HUES48 (cell line): ENCODE data around the gene PIK3R3.
A peak's percentile ranks its signal among the peaks of the same experiment; 100 is the strongest.

ENCODE experiments used
- H3K27ac ChIP-seq: one replicate; pipeline ENCODE4 v1.7.0; 2013; ENCODE audit warnings: low read depth, low read length, inconsistent platforms
- H3K27me3 ChIP-seq: 2 replicates; pipeline ENCODE4 v1.6.1; 2013; ENCODE audit warnings: mild to moderate bottlenecking, low read length; ENCODE audit not compliant: control insufficient read depth, insufficient read depth
- H3K36me3 ChIP-seq: 2 replicates; pipeline ENCODE4 v1.6.1; 2013; ENCODE audit warnings: low read length; ENCODE audit not compliant: control insufficient read depth, insufficient read depth
- H3K4me1 ChIP-seq: 2 replicates; pipeline ENCODE4 v1.6.1; 2013; ENCODE audit warnings: mild to moderate bottlenecking, low read length; ENCODE audit not compliant: control insufficient read depth, insufficient read depth
- H3K4me3 ChIP-seq: 2 replicates; pipeline ENCODE4 v1.5.1; 2013; ENCODE audit warnings: mild to moderate bottlenecking, low read depth, low read length
- H3K9ac ChIP-seq: 2 replicates; pipeline ENCODE4 v1.6.1; 2013; ENCODE audit warnings: mild to moderate bottlenecking, low read depth, low read length, moderate library complexity
- H3K9me3 ChIP-seq: 2 replicates; pipeline ENCODE4 v1.6.1; 2013; ENCODE audit warnings: low read length; ENCODE audit not compliant: control insufficient read depth, insufficient read depth

The PIK3R3 gene

DNA sequence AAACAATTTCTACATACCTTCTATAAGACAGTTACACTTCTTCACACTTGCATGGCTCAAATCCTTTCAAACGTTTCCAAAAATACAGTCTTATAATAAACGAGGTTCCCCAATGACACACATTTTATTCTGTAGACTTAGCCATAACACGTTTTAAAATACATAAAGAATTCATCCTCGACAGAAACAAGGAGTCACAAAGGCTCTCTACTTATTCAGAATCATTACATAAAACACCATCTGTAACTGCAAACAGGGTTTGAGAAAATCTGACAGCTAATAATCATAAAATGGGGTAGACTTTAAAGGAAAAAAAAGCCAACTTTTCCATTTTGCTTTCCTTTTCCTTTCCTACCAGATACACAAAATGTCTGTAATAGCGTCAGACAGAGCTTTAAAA lies 1.8 kb downstream of the PIK3R3 start:
- Histone ChIP-seq H3K4me1 (peaks cover 20% of the 10 kb centered on the region), H3K27me3 (peaks cover 17% of the 10 kb centered on the region), H3K9ac (no peak overlapping the region), H3K9me3 (no peaks in the 10 kb centered on the region), H3K36me3 (no peaks in the 10 kb centered on the region), H3K4me3 (peak overlapping the region; percentile 75), H3K27ac (no peak overlapping the region)

DNA sequence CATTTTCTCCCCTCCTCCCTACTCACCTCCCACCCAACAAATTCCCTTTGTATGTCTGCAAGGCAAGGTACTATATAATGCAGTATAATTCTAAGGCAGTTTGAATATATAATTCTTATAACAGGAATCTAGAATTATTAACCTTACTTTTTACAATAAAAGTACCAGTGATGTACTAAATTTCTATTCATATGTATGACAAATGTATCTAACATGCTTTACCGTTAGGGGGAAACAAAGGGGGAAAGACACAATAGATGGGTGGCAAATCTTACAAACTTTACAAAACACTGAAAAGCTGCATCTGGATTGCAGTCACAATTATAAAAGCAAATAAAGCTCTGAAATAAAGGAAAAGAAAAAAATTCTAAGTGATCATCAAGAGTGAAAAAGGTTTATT lies 2.3 kb downstream of the PIK3R3 start:
- Histone ChIP-seq H3K4me1 (peaks cover 20% of the 10 kb centered on the region), H3K9ac (no peak overlapping the region), H3K36me3 (no peaks in the 10 kb centered on the region), H3K27me3 (peaks cover 17% of the 10 kb centered on the region), H3K27ac (no peak overlapping the region), H3K9me3 (no peaks in the 10 kb centered on the region), H3K4me3 (peak overlapping the region; percentile 75)

GRCh38 chr1:46128344-46128743 lies 4.1 kb downstream of the PIK3R3 start:
- Histone ChIP-seq H3K9me3 (no peaks in the 10 kb centered on the region), H3K4me3 (no peak overlapping the region), H3K27me3 (peaks cover 13% of the 10 kb centered on the region), H3K36me3 (no peaks in the 10 kb centered on the region), H3K27ac (no peak overlapping the region), H3K9ac (no peak overlapping the region), H3K4me1 (peaks cover 12% of the 10 kb centered on the region; the same call in 1 of the 2 replicates)

GRCh38 chr1:46118856-46119255 lies 13.6 kb downstream of the PIK3R3 start:
- Histone ChIP-seq H3K27me3 (no peaks in the 10 kb centered on the region), H3K4me3 (no peak overlapping the region), H3K9ac (no peak overlapping the region), H3K4me1 (peaks cover 10% of the 10 kb centered on the region), H3K9me3 (no peaks in the 10 kb centered on the region), H3K27ac (no peak overlapping the region), H3K36me3 (no peaks in the 10 kb centered on the region)

DNA sequence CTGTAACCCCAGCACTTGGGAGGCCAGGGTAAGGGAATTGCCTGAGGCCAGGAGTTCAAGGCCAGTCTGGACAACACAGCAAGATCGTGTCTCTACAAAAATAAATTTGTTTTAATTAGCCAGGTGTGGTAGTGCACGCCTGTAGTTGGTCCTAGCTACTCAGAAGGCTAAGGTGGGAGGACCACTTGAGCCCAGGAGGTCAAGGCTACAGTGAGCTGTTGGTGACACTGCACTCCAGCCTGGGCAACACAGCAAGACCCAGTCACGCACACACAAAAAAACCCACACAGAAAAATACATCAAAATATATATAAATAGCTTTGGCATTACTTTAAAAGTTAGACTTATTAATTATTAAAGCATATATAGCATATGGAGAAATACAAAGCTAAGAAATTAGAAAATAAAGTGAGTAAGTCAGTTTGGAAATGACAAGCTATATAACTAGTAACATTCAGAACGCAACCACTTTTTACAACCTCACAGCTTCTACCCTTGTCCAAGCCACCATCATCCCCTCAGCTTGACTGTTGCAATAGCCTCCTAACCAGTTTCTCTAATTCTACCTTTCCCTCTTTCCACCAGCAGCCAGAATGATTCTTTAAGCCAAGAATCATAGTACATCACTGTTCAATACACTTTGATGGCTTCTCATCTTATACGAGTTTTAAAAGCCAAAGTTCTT lies 14.5 kb downstream of the PIK3R3 start:
- Histone ChIP-seq H3K27ac (no peak overlapping the region), H3K9me3 (no peaks in the 10 kb centered on the region), H3K27me3 (no peaks in the 10 kb centered on the region), H3K4me1 (peaks cover 10% of the 10 kb centered on the region), H3K9ac (no peak overlapping the region), H3K36me3 (no peaks in the 10 kb centered on the region), H3K4me3 (no peak overlapping the region)

GRCh38 chr1:46114925-46115603 lies 17.4 kb downstream of the PIK3R3 start:
- no peak overlapping the region for H3K4me3 ChIP-seq
- H3K27ac ChIP-seq = no peak overlapping the region

GRCh38 chr1:46113948-46114347 lies 18.5 kb downstream of the PIK3R3 start:
- Histone ChIP-seq H3K27ac (no peak overlapping the region), H3K9ac (no peak overlapping the region), H3K4me1 (peaks cover 10% of the 10 kb centered on the region), H3K36me3 (no peaks in the 10 kb centered on the region), H3K4me3 (no peak overlapping the region), H3K27me3 (no peaks in the 10 kb centered on the region), H3K9me3 (no peaks in the 10 kb centered on the region)

More at GRCh38 chr1:46114925-46115603, 17.4 kb downstream of the PIK3R3 start:
- no peaks in the 10 kb centered on the region for H3K36me3 ChIP-seq
- peaks cover 10% of the 10 kb centered on the region for H3K4me1 ChIP-seq
- no peak overlapping the region for H3K9ac ChIP-seq
- H3K27me3 ChIP-seq = no peaks in the 10 kb centered on the region
- no peaks in the 10 kb centered on the region for H3K9me3 ChIP-seq

DNA sequence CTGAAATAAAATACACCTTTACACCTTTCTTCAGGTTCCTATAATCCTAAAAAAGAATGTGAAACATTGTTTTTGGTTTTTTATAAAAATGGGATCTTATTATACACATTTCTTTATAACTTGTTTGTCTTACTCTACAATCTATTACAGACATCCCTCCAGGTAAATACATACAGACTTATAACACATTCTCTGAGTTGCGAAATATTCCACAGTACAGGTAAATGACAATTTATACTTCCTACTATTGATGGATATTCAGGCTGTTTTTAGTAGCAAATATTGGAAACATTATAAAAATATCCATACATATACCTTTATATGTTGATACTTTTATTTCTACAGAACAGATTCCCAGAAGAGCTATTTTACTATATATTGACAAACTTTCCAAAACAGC lies 20.3 kb downstream of the PIK3R3 start:
- no peak overlapping the region for H3K27ac ChIP-seq
- no peaks in the 10 kb centered on the region for H3K36me3 ChIP-seq
- peaks cover 10% of the 10 kb centered on the region for H3K4me1 ChIP-seq
- no peaks in the 10 kb centered on the region for H3K9me3 ChIP-seq
- H3K9ac ChIP-seq = no peak overlapping the region
- H3K27me3 ChIP-seq = no peaks in the 10 kb centered on the region
- H3K4me3 ChIP-seq = no peak overlapping the region

DNA sequence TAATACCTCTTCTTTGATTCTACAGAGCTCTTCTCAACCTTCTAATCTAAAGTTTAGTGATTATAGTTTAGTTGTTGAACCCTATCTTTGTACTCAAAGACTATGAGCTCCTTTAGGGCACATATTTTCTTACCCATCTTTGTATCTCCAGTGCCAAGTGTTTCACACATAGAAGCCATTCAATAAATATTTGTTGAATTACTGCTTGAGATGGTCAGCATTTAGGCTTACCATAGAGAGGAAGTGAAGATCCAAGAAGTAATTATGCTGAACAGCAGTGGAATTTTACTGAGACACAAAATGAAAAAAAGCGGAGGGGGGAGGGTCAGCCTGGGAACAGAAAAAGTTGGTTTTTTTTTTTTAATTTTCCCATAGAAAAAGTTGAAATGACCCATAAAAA lies 21.9 kb downstream of the PIK3R3 start:
- H3K36me3 ChIP-seq = no peaks in the 10 kb centered on the region
- H3K27me3 ChIP-seq = no peaks in the 10 kb centered on the region
- no peak overlapping the region for H3K4me3 ChIP-seq
- peaks cover 8% of the 10 kb centered on the region for H3K4me1 ChIP-seq
- no peak overlapping the region for H3K27ac ChIP-seq
- no peak overlapping the region for H3K9ac ChIP-seq
- no peaks in the 10 kb centered on the region for H3K9me3 ChIP-seq

- no peaks in the 10 kb centered on the region for H3K9me3 ChIP-seq
- H3K9ac ChIP-seq = no peak overlapping the region
- H3K36me3 ChIP-seq = no peaks in the 10 kb centered on the region
- H3K27me3 ChIP-seq = no peaks in the 10 kb centered on the region
- H3K4me1 ChIP-seq = no peaks in the 10 kb centered on the region
- no peak overlapping the region for H3K27ac ChIP-seq
- no peak overlapping the region for H3K4me3 ChIP-seq
Observed at GRCh38 chr1:46102769-46103476, 29.5 kb downstream of the PIK3R3 start.

DNA sequence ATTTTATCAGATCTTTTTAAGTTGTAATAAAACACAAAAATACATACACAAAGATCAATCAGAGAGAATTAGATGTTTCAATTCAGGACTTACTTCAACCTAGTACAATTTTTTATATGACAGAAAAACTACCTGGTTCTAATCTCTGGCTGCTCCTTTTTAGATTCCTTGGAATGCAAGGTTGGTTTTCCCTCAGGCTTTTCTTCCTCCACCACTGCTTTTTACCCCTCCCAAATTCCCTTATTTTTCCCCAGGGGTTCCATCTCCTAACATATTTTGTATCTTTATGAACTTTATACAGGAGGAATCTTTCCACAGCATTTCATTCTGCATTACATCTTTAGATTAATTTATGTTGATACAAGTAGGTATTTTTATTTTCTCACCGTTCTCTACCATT lies 33.2 kb downstream of the PIK3R3 start:
- Histone ChIP-seq H3K27me3 (no peaks in the 10 kb centered on the region), H3K9ac (no peak overlapping the region), H3K9me3 (no peaks in the 10 kb centered on the region), H3K4me3 (no peak overlapping the region), H3K4me1 (no peaks in the 10 kb centered on the region), H3K36me3 (no peaks in the 10 kb centered on the region), H3K27ac (no peak overlapping the region)
